HG03342 (cell line): ENCODE data around the gene USP49.

Source experiments
- ATAC-seq: cut with Tn5 transposase; IDR thresholded peaks from one replicate; pipeline ENCODE4 v1.9.1; 2021; ENCODE audit warnings: mild to moderate bottlenecking, moderate library complexity; ENCODE audit not compliant: unreplicated experiment

Gene USP49

DNA sequence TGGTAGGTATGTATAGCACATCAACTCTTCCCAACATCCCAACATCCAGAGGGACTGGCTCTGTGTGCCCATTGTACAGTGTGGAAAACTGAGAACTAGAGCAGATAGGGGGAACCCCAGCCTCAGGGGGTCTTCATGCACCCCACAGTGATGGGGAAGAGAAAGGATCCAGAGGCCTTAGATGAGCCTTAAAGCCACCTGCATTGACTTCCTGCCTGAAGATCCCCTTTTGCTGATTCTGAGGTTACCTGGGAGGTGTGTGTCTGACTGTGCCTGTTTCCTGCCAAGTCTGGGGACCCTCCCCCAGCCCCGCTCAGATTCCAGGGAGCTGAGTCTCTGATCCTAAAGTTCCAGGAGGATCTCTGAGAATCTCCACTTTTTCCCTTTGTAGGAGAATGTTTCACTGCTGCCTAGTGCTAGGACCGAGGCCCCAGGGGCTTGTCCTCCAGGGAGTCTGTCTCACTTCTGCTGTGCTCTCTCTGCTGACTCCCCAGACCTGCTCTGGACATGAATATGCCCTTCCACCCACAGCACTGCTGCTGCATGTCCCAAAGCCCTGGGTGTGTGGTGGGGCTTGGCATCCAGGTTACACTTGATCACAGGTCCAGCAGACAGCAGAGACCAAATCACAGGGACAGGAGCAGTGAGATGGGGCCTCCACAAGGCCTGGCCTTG lies 135.1 kb downstream of the USP49 start:
- ATAC-seq: no peak

DNA sequence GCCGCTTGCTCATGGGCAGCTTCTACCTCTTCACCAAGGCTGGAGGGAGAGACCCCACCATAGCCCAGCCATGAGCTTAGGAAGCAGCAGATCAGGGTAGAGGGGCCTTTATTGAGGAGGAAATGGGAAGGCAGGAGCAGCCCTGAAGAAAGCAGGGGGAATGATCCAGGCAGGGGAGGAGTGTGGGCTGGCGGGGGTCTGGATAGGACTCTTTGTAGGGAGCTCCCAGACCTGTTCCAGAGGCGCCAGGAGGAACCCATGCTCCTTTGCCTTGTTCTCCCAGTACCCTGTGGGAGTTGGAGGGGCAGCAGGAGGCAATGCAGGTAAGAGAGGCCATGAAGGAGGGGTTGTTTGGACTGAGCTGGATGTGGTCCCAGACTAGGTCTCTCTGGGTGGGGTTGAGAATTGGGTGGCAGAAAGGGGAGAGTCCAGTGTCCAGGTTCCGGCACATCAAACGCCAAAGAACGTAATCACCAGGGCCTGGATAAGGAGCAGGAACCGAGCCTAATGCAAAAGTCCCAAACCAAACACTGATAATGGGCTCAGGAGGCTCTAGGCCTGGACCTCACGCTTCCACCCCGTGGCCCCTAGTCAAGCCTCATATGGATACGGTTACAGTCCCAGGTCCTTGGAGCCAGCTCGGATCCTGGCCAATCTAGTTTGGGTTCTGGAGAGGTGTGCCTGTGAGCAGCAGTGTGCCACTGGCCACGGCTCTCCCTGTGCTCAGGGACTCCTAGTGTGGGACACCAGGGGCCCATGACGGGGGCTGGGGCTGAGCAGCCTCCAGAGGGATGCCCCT lies 135.9 kb downstream of the USP49 start:
- no peak for ATAC-seq

DNA sequence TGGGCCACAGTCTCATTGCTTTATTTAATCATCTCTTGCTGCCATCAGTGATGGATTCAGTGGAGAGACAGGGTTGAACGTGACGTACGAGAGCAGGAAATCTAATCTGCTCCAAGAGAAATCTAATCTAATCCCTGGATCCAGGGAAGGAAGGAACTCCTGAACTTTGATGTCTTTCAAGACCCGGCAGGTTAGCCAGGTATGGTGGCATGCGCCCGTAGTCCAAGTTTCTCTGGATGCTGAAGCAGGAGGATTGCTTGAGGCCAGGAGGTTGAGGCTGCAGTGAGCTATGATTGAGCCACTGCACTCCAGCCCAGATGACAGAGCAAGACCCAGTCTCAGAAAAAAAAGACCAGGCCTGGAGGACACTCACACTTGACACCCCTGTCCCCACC lies 136.5 kb downstream of the USP49 start:
- no peak for ATAC-seq

DNA sequence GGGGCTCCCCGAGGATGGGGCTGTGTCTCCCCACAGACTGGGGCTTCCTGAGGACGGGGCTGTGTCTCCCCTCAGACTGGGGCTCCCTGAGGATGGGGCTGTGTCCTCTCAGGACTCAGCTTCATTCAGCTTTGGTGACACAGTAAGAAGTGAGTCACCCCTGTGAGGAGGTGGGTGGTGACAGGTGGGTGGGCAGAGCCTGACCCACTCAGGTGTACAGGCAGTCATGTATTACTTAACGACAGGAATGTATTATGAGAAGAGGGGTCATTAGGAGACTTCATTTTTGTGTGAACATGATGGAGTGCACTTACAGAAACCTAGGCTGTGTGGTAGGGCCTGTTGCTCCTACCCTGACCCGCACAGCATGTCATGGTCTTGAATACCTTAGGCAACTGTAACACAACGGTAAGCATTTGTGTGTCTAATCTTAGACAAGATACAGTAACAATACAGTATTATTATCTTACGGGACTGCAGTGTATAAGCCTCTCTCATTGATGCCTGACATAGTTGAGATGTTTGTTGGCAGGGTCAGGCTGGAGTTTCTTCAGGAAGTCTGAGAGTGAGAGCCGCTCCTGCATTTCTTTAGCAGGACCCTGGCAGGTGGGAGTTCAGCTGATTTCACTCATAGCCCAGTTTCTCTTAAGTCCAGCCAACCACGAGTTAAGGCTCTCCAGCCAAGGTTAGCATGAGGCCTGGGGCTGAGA lies 137.1 kb downstream of the USP49 start:
- no peak for ATAC-seq

DNA sequence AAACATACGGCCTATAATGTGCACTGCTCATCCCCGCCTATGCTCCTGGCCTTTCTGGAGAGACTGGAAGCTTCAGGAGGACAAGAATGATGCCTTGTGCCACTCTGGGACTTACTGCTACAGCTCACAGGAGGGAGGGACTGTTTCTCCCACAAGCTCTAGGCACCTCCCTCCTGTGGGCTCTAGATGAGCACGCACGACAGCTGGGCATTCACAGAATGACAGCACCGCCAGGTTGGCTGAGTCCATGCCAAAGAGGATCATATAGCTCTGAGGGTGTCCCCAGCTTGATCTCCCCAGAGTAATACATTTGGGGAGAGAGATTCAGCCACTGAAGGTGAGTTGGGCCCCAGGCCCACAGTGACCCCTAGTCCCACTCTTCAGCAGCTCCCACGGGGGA lies 137.9 kb downstream of the USP49 start:
- ATAC-seq: no peak

DNA sequence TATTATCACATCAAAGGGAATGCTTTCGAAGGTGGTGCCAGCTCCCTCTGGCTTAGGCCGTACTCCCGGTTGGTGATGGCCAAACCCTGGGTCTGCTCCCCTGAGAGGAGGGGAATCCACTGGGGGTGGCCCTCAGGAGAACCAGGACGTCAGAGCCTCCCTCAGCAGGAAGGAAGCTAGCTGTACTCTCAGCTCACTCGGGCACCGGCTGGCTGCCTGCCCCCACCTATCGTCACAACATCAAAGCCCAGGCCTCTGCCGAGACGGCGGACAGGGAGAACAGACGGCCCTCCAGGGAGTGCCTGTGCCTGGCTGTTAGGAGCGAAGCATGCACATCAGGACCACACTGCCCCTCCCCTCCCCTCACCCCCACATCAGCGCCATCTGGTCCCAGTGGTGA lies 138.8 kb downstream of the USP49 start:
- no peak for ATAC-seq

DNA sequence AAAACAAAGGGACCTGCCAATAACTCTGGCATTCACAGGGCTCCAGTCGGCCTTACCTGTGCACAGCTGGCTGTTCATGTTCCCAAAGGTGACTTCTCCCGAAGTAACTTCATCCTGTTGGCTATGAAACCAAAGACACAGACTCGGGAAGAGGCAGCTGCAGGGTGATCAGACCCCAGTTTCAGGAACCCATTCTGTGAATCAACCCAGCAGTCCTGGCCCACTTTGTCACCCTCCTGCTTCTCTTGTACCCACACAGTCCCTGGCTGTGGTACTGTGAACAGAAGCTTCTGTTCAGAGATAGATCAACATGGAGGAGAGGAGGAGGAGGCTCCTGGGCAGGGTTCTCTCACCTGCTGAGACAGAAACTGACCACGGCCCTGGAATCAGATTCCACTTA lies 139.3 kb downstream of the USP49 start:
- no peak for ATAC-seq

DNA sequence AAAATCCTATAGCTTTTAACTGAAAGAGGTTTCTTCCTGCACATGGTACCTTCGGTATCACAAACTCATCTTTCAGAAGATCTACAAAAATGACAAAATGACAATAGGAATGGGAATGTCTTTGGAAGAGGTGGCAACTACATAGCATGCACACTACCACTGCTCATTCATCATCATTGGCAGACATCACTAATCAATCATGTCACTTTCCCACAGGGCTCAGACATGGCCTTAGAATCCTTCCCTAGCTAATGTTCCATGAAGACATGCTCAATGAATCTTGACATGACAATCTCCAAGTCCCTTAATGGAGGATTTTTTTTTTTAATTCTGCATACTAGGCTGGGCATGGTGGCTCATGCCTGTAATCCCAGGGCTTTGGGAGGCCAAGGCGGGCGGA lies 144.8 kb downstream of the USP49 start:
- ATAC-seq: no peak

DNA sequence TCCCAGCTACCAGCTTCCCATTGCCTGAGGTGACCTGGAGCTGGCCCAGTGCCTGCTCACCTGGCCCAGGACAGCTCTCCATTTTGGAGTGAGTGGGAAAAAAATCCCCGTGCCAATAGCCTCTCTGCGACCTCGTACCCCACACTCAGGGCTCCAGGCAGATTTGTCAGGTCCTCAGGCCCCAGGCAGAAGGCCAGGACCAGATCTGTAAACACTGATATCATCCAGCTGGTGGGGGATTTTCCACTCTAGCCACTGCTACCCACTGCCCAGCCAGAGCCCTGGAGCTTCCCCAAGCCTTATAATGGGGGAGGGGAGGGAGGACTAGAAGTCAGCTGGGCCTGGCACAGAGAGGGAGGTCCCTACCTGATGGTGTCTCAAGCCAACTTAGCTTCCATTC lies 146.6 kb downstream of the USP49 start:
- ATAC-seq: no peak

DNA sequence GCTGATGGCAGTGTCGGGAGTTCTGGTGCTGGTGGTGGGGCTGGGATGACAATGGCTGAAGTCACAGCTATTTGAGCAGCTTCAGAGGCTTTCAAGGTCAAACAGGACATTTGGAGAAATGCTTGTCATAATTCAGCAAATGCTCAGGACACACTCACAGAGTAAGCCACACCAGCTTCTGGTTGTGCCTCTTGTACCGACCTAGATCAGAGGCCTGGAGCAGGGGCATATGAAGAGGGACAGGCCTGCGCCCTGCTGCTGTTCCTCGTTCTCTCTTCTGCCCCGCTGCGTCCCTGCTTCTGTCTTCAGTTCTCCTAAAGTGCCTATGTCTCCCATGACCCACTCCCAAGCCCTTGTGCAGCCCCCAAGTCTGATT lies 147.1 kb downstream of the USP49 start:
- ATAC-seq: no peak

DNA sequence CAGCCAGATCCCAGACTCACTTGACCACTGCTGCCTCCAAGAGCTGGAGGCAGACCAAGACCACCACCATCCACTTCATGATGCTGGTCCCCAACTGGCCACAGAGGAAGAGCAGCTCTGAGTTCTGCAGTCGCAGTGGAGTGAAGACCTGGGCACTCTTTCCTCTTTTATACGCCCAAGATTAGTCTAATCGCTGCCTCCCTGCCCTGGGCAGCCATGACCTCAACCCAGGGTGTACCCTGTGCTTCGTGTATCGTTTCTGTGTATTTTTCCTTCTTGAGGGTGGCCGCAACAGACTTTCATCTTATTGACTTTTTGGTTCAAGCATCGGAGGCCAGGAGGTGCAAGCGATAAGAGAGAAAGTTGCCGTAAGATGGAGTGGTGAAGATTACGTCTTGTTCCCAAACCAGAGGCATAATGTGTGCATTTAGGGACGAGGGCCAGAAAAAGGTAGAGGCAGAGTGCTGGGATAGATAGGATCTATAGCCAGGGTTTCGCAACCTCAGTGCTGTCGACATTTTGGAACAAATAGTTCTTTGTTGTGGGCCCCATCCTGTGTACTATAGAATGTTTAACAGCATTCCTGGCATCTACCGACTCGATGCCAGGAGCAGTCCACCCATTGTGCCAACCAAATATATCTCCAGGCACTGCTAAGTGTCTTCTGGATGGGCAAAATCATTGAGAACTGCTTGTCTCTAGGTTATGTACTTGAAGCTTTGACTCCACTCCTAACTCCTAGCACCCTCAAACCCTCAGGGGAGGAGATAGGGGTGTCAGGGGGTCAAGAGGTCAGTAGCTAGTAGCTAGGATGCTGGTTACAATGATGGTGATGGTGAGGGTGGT lies 147.7 kb downstream of the USP49 start, which contains the start of gene PGC:
Gene PGC (minus strand): TSS at position 142 of the 846 bp plus-strand sequence. CDS start 63 bp downstream, at position 79.
- no peak for ATAC-seq

DNA sequence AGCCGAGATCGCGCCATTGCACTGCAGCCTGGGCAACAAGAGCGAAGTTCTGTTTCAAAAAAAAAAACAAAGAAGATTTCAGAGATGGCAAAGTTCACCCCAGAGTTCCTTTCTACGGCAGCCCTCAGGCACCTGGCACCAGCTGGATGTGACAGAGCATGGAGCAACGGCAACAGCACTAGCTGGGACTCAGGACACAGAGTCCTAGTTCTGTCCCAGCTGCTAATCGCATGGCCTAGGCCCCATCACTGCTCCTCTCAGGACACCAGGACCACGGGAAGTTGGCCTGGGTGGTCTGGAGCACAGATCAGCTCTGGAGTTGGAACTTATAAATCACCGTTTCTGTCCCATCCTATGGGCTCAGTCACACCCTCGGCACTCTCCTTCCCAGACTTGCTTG lies 149.1 kb downstream of the USP49 start:
- ATAC-seq: no peak

DNA sequence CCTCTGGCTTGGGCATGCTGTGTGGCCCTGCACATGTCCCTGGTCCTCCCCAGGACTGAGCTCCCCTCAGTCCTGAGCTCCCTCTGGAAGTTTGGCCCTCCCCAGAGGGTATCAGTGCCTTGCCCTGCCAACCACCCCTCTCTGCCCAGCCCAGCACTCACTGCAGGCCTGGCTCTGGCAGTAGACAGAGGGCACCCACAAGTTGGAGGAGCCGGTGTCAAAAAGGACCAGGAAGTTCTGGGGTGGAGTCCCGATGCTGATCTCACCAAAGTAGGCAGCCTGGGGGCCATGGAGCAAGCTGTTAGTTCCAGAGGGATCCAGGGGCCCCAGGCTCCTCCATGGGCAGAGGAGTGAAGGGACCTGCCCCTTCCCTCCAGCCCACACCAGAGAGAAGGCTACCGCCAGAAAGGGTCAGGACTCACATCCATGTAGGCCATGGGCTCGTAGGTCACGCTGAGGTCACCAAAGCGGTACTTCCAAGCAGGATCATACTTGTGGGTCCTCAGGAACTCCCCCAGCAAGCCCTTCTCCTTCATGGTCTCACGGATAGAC lies 150.9 kb downstream of the USP49 start:
- no peak for ATAC-seq

DNA sequence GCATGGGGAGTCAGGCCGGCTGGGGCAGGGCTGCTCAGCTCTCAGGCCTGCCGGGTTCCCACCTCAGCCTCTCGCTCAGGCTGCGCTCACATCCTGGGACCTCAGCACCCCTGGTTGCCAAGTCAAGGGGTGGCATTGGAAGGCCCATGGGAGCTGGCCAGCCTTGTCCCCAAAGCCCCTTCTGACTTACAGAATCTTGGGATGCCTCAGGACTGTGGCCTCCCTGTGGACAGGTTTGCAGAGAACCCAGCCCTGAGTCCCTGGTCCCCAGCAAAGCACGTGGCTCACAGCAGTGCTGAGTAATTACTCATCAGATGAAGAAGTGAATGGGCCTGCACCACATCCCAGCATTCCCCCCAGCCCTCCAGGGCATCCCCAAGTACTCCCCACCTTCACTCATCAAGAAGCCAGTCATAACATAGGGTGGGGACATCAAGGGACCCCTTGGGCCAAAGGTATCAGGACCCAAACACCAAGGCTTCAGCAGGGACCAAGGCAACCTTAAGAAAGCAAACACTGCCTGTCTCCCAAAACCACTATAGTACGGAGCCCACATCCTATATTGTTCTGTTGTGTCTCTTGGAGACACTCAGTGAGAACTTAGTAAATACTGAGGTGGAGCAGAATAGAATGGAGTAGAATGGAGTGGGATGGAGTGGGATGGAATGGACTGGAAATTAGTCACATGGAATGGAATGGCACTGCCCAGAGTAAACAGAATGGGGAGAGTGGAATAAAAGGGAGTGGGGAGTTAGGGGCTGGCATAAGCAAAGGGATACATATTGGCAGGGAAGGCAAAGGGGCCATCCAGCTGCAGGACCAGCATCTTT lies 151.6 kb downstream of the USP49 start:
- no peak for ATAC-seq

DNA sequence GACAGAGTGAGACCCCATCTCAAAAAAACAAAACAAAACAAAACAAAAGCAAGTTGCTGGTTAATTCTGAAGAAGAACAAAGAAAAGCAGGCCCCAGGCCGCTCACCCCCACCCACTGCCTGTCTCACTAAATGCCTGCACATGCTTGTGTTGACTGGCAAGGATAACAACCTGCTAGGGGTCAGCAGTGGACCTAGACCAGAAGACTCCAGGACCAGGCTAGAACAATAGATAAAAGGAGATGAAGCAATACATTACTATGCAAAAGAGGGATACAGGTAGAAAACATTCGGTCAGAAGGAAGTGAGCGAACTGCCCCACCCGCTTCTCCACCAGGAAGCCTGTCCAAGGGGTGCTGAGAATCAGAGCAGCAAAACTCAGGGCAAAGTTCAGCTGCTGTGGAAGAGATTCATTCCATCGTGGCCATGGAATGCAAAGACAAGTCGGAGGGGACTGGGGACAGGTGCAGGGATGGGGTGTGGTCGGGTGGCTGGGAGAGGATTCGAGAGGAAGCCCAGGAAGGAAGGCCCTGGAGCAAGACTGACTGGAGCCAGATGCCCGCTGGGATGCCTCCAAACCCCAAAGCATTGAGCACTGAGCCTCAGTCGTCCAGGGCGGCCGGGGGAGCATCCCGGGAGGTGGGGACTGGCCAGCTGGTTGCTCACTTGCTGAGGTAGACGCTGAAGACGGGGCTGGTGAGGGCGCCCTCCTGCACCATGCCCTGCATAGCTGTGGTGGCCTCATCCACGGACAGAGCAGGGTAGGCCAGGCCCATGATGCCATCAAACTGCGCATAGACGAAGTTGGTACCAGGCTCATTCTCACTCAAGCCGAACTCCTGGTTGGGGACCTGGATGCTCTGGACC lies 153.3 kb downstream of the USP49 start:
- no peak for ATAC-seq

DNA sequence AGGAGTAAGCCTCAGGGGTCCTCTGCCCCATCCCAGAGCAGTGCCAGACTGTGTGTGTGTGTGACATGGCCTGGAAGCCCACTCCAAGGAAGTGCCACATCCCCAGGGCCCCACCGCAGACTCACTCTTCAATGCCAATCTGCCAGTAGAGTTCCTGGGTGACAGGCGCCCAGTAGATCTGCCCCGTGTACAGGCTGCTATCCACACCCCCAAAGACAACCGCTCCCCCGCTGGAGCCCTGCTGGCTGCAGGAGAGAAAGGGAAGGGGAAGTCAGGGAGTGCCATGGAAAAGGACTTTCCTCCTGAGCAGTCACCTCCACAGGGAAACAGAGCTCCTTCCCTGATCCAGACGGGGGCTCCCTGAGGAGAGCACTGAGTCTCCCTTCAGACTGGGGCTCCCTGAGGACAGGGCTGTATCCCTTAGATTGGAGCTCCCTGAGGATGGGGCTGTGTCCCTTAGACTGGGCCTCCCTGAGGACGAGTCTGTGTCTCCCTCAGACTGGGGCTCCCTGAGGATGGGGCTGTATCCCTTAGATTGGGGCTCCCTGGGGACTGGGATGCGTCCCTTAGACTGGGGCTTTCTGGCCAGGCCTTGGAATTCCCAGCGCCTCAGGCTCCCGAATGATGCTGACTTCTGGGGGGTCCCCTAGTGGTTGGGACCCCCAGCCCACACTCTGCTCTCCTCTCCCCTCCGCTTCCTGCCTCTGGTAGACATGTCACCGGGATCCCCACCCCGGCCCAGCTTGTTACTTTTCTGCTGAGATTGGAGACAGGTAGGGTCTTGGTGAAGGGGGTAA lies 154.6 kb downstream of the USP49 start:
- ATAC-seq: no peak
